ENCODE results near the gene ADAM22.
"Not testable (repeated sequence)": the region's sequence is repeated elsewhere in the genome, so short reads cannot be mapped to it uniquely, and the experiment has no call there.

ADAM22 gene

GRCh38 chr7:87926581-87927461 is 7.2 kb upstream of the ADAM22 start:
- H3K36me3 ChIP-seq (ENCODE audit: control insufficient read depth, insufficient read depth, low read length): no peaks in the 10 kb centered on the region
- H3K9me3 ChIP-seq (ENCODE audit: control insufficient read depth, low read length): no peaks in the 10 kb centered on the region
- no peaks in the 10 kb centered on the region for H3K27me3 ChIP-seq (ENCODE audit: control insufficient read depth, insufficient read depth, low read length)
- H3K4me1 ChIP-seq (ENCODE audit: control insufficient read depth, insufficient read depth, low read length): no peaks in the 10 kb centered on the region
- H3K4me3 ChIP-seq (ENCODE audit: low read length): no peak overlapping the region
- no peak overlapping the region for H3K9ac ChIP-seq (ENCODE audit: low read length)

GRCh38 chr7:87933605-87933952 is 472 bp upstream of the ADAM22 start:
- Histone ChIP-seq H3K27me3 (ENCODE audit: control insufficient read depth, insufficient read depth, low read length) (peaks cover 10% of the 10 kb centered on the region), H3K4me3 (ENCODE audit: low read length) (no peak overlapping the region), H3K36me3 (ENCODE audit: control insufficient read depth, insufficient read depth, low read length) (no peaks in the 10 kb centered on the region), H3K9me3 (ENCODE audit: control insufficient read depth, low read length) (no peaks in the 10 kb centered on the region), H3K9ac (ENCODE audit: low read length) (no peak overlapping the region), H3K4me1 (ENCODE audit: control insufficient read depth, insufficient read depth, low read length) (peaks cover 3% of the 10 kb centered on the region)

- Histone ChIP-seq H3K36me3 (ENCODE audit: control insufficient read depth, insufficient read depth, low read length) (no peaks in the 10 kb centered on the region), H3K4me1 (ENCODE audit: control insufficient read depth, insufficient read depth, low read length) (peaks cover 3% of the 10 kb centered on the region), H3K27me3 (ENCODE audit: control insufficient read depth, insufficient read depth, low read length) (peaks cover 10% of the 10 kb centered on the region), H3K9me3 (ENCODE audit: control insufficient read depth, low read length) (no peaks in the 10 kb centered on the region), H3K9ac (ENCODE audit: low read length) (no peak overlapping the region), H3K4me3 (ENCODE audit: low read length) (peak overlapping the region; percentile 46)
These were observed 790 bp downstream of the ADAM22 start for GRCh38 chr7:87934699-87935383.

- H3K27me3 ChIP-seq (ENCODE audit: control insufficient read depth, insufficient read depth, low read length): peaks cover 10% of the 10 kb centered on the region
- no peaks in the 10 kb centered on the region for H3K9me3 ChIP-seq (ENCODE audit: control insufficient read depth, low read length)
- no peak overlapping the region for H3K4me3 ChIP-seq (ENCODE audit: low read length)
- H3K4me1 ChIP-seq (ENCODE audit: control insufficient read depth, insufficient read depth, low read length): peaks cover 3% of the 10 kb centered on the region
- no peaks in the 10 kb centered on the region for H3K36me3 ChIP-seq (ENCODE audit: control insufficient read depth, insufficient read depth, low read length)
- no peak overlapping the region for H3K9ac ChIP-seq (ENCODE audit: low read length)
These were observed 1.3 kb downstream of the ADAM22 start for GRCh38 chr7:87935384-87935706.

GRCh38 chr7:87941138-87941537 is 7.1 kb downstream of the ADAM22 start:
- H3K27me3 ChIP-seq (ENCODE audit: control insufficient read depth, insufficient read depth, low read length): no peaks in the 10 kb centered on the region
- H3K4me3 ChIP-seq (ENCODE audit: low read length): no peak overlapping the region
- H3K9ac ChIP-seq (ENCODE audit: low read length): no peak overlapping the region
- no peaks in the 10 kb centered on the region for H3K4me1 ChIP-seq (ENCODE audit: control insufficient read depth, insufficient read depth, low read length)
- no peaks in the 10 kb centered on the region for H3K36me3 ChIP-seq (ENCODE audit: control insufficient read depth, insufficient read depth, low read length)
- H3K9me3 ChIP-seq (ENCODE audit: control insufficient read depth, low read length): no peaks in the 10 kb centered on the region

GRCh38 chr7:87944547-87944946 is 10.5 kb downstream of the ADAM22 start:
- Histone ChIP-seq H3K9ac (ENCODE audit: low read length) (no peak overlapping the region), H3K4me1 (ENCODE audit: control insufficient read depth, insufficient read depth, low read length) (no peaks in the 10 kb centered on the region), H3K27me3 (ENCODE audit: control insufficient read depth, insufficient read depth, low read length) (no peaks in the 10 kb centered on the region), H3K9me3 (ENCODE audit: control insufficient read depth, low read length) (no peaks in the 10 kb centered on the region), H3K36me3 (ENCODE audit: control insufficient read depth, insufficient read depth, low read length) (no peaks in the 10 kb centered on the region), H3K4me3 (ENCODE audit: low read length) (no peak overlapping the region)

- not testable (repeated sequence) for H3K9ac ChIP-seq (ENCODE audit: low read length); H3K4me3 ChIP-seq (ENCODE audit: low read length); H3K27me3 ChIP-seq (ENCODE audit: control insufficient read depth, insufficient read depth, low read length); H3K36me3 ChIP-seq (ENCODE audit: control insufficient read depth, insufficient read depth, low read length); H3K9me3 ChIP-seq (ENCODE audit: control insufficient read depth, low read length); H3K4me1 ChIP-seq (ENCODE audit: control insufficient read depth, insufficient read depth, low read length)
These were observed 11.9 kb downstream of the ADAM22 start for GRCh38 chr7:87945926-87946325.

- Histone ChIP-seq H3K4me3 (ENCODE audit: low read length) (no peak overlapping the region), H3K27me3 (ENCODE audit: control insufficient read depth, insufficient read depth, low read length) (no peaks in the 10 kb centered on the region), H3K9me3 (ENCODE audit: control insufficient read depth, low read length) (no peaks in the 10 kb centered on the region), H3K9ac (ENCODE audit: low read length) (no peak overlapping the region), H3K4me1 (ENCODE audit: control insufficient read depth, insufficient read depth, low read length) (no peaks in the 10 kb centered on the region), H3K36me3 (ENCODE audit: control insufficient read depth, insufficient read depth, low read length) (no peaks in the 10 kb centered on the region)
These were observed 14.3 kb downstream of the ADAM22 start for GRCh38 chr7:87948371-87948770.

GRCh38 chr7:87959336-87959735 is 25.3 kb downstream of the ADAM22 start:
- Histone ChIP-seq H3K27me3 (ENCODE audit: control insufficient read depth, insufficient read depth, low read length) (no peaks in the 10 kb centered on the region), H3K9me3 (ENCODE audit: control insufficient read depth, low read length) (no peaks in the 10 kb centered on the region), H3K36me3 (ENCODE audit: control insufficient read depth, insufficient read depth, low read length) (no peaks in the 10 kb centered on the region), H3K4me1 (ENCODE audit: control insufficient read depth, insufficient read depth, low read length) (no peaks in the 10 kb centered on the region), H3K9ac (ENCODE audit: low read length) (no peak overlapping the region), H3K4me3 (ENCODE audit: low read length) (no peak overlapping the region)

- H3K9ac ChIP-seq (ENCODE audit: low read length): no peak overlapping the region
- H3K4me1 ChIP-seq (ENCODE audit: control insufficient read depth, insufficient read depth, low read length): no peaks in the 10 kb centered on the region
- no peaks in the 10 kb centered on the region for H3K36me3 ChIP-seq (ENCODE audit: control insufficient read depth, insufficient read depth, low read length)
- no peak overlapping the region for H3K4me3 ChIP-seq (ENCODE audit: low read length)
- H3K9me3 ChIP-seq (ENCODE audit: control insufficient read depth, low read length): no peaks in the 10 kb centered on the region
- H3K27me3 ChIP-seq (ENCODE audit: control insufficient read depth, insufficient read depth, low read length): no peaks in the 10 kb centered on the region
These were observed 26.2 kb downstream of the ADAM22 start for GRCh38 chr7:87960239-87960638.

- Histone ChIP-seq H3K4me3 (ENCODE audit: low read length) (no peak overlapping the region), H3K27me3 (ENCODE audit: control insufficient read depth, insufficient read depth, low read length) (no peaks in the 10 kb centered on the region), H3K4me1 (ENCODE audit: control insufficient read depth, insufficient read depth, low read length) (no peaks in the 10 kb centered on the region), H3K9ac (ENCODE audit: low read length) (no peak overlapping the region), H3K36me3 (ENCODE audit: control insufficient read depth, insufficient read depth, low read length) (no peaks in the 10 kb centered on the region), H3K9me3 (ENCODE audit: control insufficient read depth, low read length) (no peaks in the 10 kb centered on the region)
These were observed 27.7 kb downstream of the ADAM22 start for GRCh38 chr7:87961754-87962153.

GRCh38 chr7:87966271-87966670 is 32.2 kb downstream of the ADAM22 start:
- H3K36me3 ChIP-seq (ENCODE audit: control insufficient read depth, insufficient read depth, low read length): no peaks in the 10 kb centered on the region
- no peaks in the 10 kb centered on the region for H3K4me1 ChIP-seq (ENCODE audit: control insufficient read depth, insufficient read depth, low read length)
- no peaks in the 10 kb centered on the region for H3K9me3 ChIP-seq (ENCODE audit: control insufficient read depth, low read length)
- H3K9ac ChIP-seq (ENCODE audit: low read length): no peak overlapping the region
- no peak overlapping the region for H3K4me3 ChIP-seq (ENCODE audit: low read length)
- no peaks in the 10 kb centered on the region for H3K27me3 ChIP-seq (ENCODE audit: control insufficient read depth, insufficient read depth, low read length)

Measured in mucosa of stomach (tissue), 1 donor.